AG09309 (cell line): ENCODE measurements around the gene FMOD.
A peak's percentile ranks its signal among the peaks of the same experiment; 100 is the strongest.

ENCODE experiments used
- DNase-seq: peaks from one replicate; pipeline ENCODE4 v3.0.0-alpha.2; 2010; ENCODE audit warnings: low read depth
- H3K4me3 ChIP-seq: 2 replicates; pipeline ENCODE4 v1.5.1; 2011; ENCODE audit warnings: mild to moderate bottlenecking, low read depth, low read length, moderate library complexity; ENCODE audit not compliant: control insufficient read depth
- CTCF ChIP-seq: IDR thresholded peaks from 2 replicates; pipeline ENCODE4 v1.5.1; 2011; ENCODE audit warnings: mild to moderate bottlenecking, low read depth, low read length, inconsistent platforms; ENCODE audit not compliant: insufficient read depth, control insufficient read depth; ENCODE audit errors: missing control alignments

Gene FMOD

GRCh38 chr1:203351037-203351625, at the start of gene FMOD:
FMOD (minus strand) TSS chr1:203351122; CDS start chr1:203348270, 2,852 bp downstream.
- peak; percentile 15 for TF ChIP-seq CTCF
- H3K4me3 ChIP-seq: no peak within 1 kb of the TSS
- no peak for DNase-seq

- TF ChIP-seq CTCF: no peak
- DNase-seq: no peak
- no peak overlapping the region for H3K4me3 ChIP-seq
Measured at GRCh38 chr1:203396595-203397194, 45.8 kb upstream of the FMOD start.

- no peak overlapping the region for H3K4me3 ChIP-seq
- no peak for DNase-seq
- TF ChIP-seq CTCF: no peak
Measured at GRCh38 chr1:203395751-203396150, 44.8 kb upstream of the FMOD start.

GRCh38 chr1:203390298-203390697, 39.4 kb upstream of the FMOD start:
- TF ChIP-seq CTCF: no peak
- no peak overlapping the region for H3K4me3 ChIP-seq
- no peak for DNase-seq

- H3K4me3 ChIP-seq: no peak overlapping the region
- DNase-seq: no peak
- TF ChIP-seq CTCF: no peak
Measured at GRCh38 chr1:203388683-203389082, 37.8 kb upstream of the FMOD start.

- no peak overlapping the region for H3K4me3 ChIP-seq
- no peak for DNase-seq
- TF ChIP-seq CTCF: no peak
Measured at GRCh38 chr1:203382026-203382425, 31.1 kb upstream of the FMOD start.
